ENCODE measurements around the gene ITGA6.

ITGA6 gene

GRCh38 chr2:172427256-172427989 is at the start of gene ITGA6:
Gene ITGA6, plus strand, starts transcription at chr2:172427586.
- TF ChIP-seq CTCF (IDR thresholded peaks at IDR 0.05; ENCODE audit: control insufficient read depth, insufficient read depth, low read depth, low read length, missing control alignments), result peak; percentile 6
- no peak for DNase-seq (ENCODE audit: low read depth)
- H3K4me3 ChIP-seq (ENCODE audit: control insufficient read depth, low read depth, low read length), result peak within 1 kb of the TSS; percentile 61

GRCh38 chr2:172380436-172381274 is 46.7 kb upstream of the ITGA6 start:
- no peak for DNase-seq (ENCODE audit: low read depth)
- TF ChIP-seq CTCF (IDR thresholded peaks at IDR 0.05; ENCODE audit: control insufficient read depth, insufficient read depth, low read depth, low read length, missing control alignments), result no peak

GRCh38 chr2:172381275-172382027 is 45.9 kb upstream of the ITGA6 start:
- H3K4me3 ChIP-seq (ENCODE audit: control insufficient read depth, low read depth, low read length), result no peak overlapping the region
- no peak for DNase-seq (ENCODE audit: low read depth)
- TF ChIP-seq CTCF (IDR thresholded peaks at IDR 0.05; ENCODE audit: control insufficient read depth, insufficient read depth, low read depth, low read length, missing control alignments), result no peak

More at GRCh38 chr2:172380436-172381274, 46.7 kb upstream of the ITGA6 start:
- no peak overlapping the region for H3K4me3 ChIP-seq (ENCODE audit: control insufficient read depth, low read depth, low read length)

- H3K4me3 ChIP-seq (ENCODE audit: control insufficient read depth, low read depth, low read length), result no peak overlapping the region
These were observed 40.0 kb upstream of the ITGA6 start for GRCh38 chr2:172387361-172387760.

GRCh38 chr2:172389685-172390339 is 37.6 kb upstream of the ITGA6 start:
- H3K4me3 ChIP-seq (ENCODE audit: control insufficient read depth, low read depth, low read length), result no peak overlapping the region
- no peak for DNase-seq (ENCODE audit: low read depth)
- TF ChIP-seq CTCF (IDR thresholded peaks at IDR 0.05; ENCODE audit: control insufficient read depth, insufficient read depth, low read depth, low read length, missing control alignments), result no peak

More at GRCh38 chr2:172387361-172387760, 40.0 kb upstream of the ITGA6 start:
- DNase-seq (ENCODE audit: low read depth), result no peak
- no peak for TF ChIP-seq CTCF (IDR thresholded peaks at IDR 0.05; ENCODE audit: control insufficient read depth, insufficient read depth, low read depth, low read length, missing control alignments)

- no peak overlapping the region for H3K4me3 ChIP-seq (ENCODE audit: control insufficient read depth, low read depth, low read length)
- DNase-seq (ENCODE audit: low read depth), result peak; percentile 18
- TF ChIP-seq CTCF (IDR thresholded peaks at IDR 0.05; ENCODE audit: control insufficient read depth, insufficient read depth, low read depth, low read length, missing control alignments), result no peak
These were observed 33.4 kb upstream of the ITGA6 start for GRCh38 chr2:172394002-172394401.

Measured in AG09309 (cell line).